Right lobe of liver (tissue), 6 donors: ENCODE results near the gene ADAR. TPM values are rescaled to one million over a fixed set of nuclear protein-coding genes. Genes with fewer than 3 reads are reported as not detected.
A peak's percentile ranks its signal among the peaks of the same experiment; 100 is the strongest.

ENCODE experiments used
- ATAC-seq, 4 donors: fragments of 200-7000 bp; cut with Tn5 transposase; one replicate each; pipeline ENCODE4 v1.9.1; 2020; ENCODE audit warnings: mild to moderate bottlenecking in 4 of 4, moderate library complexity in 4 of 4
- DNase-seq, 3 donors: peaks; one replicate each; pipeline ENCODE4 v3.0.0-alpha.2; 2020
- H3K27ac ChIP-seq, 3 donors: fragments of 200-600 bp; one replicate each; pipeline ENCODE4 v1.8.0; 2022
- H3K27me3 ChIP-seq, 2 donors: fragments of 200-600 bp; one replicate each; pipeline ENCODE4 v1.8.0; 2022
- H3K36me3 ChIP-seq, 4 donors: fragments of 200-600 bp; sonication (generic) in 1 of 4; one replicate each; pipeline versions ENCODE4 v1.5.1 to v1.8.0; 2017 to 2022; ENCODE audit warnings: control low read depth in 1 of 4
- H3K4me1 ChIP-seq, 4 donors: fragments of 200-600 bp; sonication (generic) in 1 of 4; one replicate each; pipeline versions ENCODE4 v1.5.1 to v1.8.0; 2017 to 2022; ENCODE audit warnings: control low read depth in 1 of 4
- H3K4me3 ChIP-seq, 3 donors: fragments of 200-600 bp; one replicate each; pipeline ENCODE4 v1.8.0; 2022
- H3K9me3 ChIP-seq, 4 donors: fragments of 200-600 bp; sonication (generic) in 1 of 4; one replicate each; pipeline versions ENCODE4 v1.5.1 to v1.8.0; 2017 to 2022; ENCODE audit warnings: control low read depth in 1 of 4
- POLR2A ChIP-seq: fragments of 450-650 bp; IDR thresholded peaks from one replicate; pipeline ENCODE4 v1.6.1; 2017; ENCODE audit warnings: antibody characterized with exemption, mild to moderate bottlenecking
- WGBS: methylation state at CpG from one replicate; pipeline ENCODE4 v1.1.6; 2018; ENCODE audit warnings: low coverage, low lambda C conversion rate; ENCODE audit not compliant: insufficient coverage; ENCODE audit errors: missing lambda C conversion rate; 5-methylcytosine and 5-hydroxymethylcytosine counted together
- intact Hi-C, 2 donors: fragments of 100-400 bp; cut with DNase I; formaldehyde crosslinking; loops; one replicate each; pipeline versions ENCODE4 v1.11.2 to v1.14.1; 2022
- total RNA-seq, 6 experiments: library from RNA; depleted of rRNA in 2 of 6; stranded (reverse); fragments of >200 nt in 2 of 6; fragmentation: NEBNext Ultra II Directional in 3 of 6; extraction: Animal tissue kit (Norgen Biotek cat#: 25700) in 3 of 6; gene quantifications; one replicate each; pipeline versions ENCODE4 v1.1.0 to v1.2.4, GENCODE V29; 2016 to 2023
- TF ChIP-seq, protein P1 (sequence below), 4 donors: fragments of 200-600 bp in 3 of 4; fragments of 450-650 bp in 1 of 4; IDR thresholded peaks; one replicate each; pipeline versions ENCODE4 v1.5.1 to v1.8.0; 2016 to 2022; ENCODE audit warnings: antibody characterized with exemption in 4 of 4, mild to moderate bottlenecking in 2 of 4
- donor health status: DM: no; HTN: yes; CAD: no.
- donor health status: DM: no; HTN: no; CAD: no.
- donor health status: DM: no; HTN: no; CAD: no.
- donor health status: DM: no; HTN: yes; CAD: no.
- donor health status: DM: no; HTN: yes; CAD: no.

Gene ADAR
- total RNA-seq, 6 experiments from 2014 or later, result 69.9 to 105 (median 78.7) TPM

DNA sequence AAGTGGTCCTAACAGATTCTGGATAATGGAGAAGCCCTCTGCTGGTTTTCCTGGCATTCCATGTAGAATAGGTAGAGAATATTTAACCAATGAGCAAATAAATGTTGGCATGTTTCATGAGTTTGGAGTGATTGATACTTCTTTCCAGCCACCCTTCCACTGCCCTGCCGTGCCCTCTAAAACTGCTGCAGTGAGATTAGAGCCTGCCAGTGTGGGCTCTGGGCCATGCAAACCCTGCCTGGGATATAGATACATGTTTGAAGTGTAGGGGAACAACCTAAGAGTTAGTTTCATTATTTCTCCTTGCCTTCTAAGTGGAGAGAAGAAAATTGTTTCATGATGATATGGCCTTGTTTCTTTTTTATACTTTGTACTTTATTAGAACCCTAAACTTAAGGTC, 60.0 kb downstream of the ADAR start:
- H3K36me3 ChIP-seq, result peaks cover 8 to 43% (median 28%) of the 10 kb centered on the region in 4 donors
- H3K9me3 ChIP-seq, result no peaks in the 10 kb centered on the region
- H3K27ac ChIP-seq, result peak overlapping the region; percentile 39 to 85 (median 62)
- no peak overlapping the region for H3K4me3 ChIP-seq
- DNase-seq (peak; percentile 78 to 92 (median 90)), ATAC-seq (peak; percentile 87 to 92 (median 90))
- no peaks in the 10 kb centered on the region for H3K27me3 ChIP-seq
- 0% methylated on average over 1 of the region's 1 CpG for WGBS
- peaks cover 0 to 38% (median 14%) of the 10 kb centered on the region in 4 donors for H3K4me1 ChIP-seq
- intact Hi-C loops, result loop anchor here in 1 of 2 donors (10.0 kb wide), 1 partner anchor 73 kb away; no protein-coding TSS in a partner anchor
- TF ChIP-seq, protein P1, sequence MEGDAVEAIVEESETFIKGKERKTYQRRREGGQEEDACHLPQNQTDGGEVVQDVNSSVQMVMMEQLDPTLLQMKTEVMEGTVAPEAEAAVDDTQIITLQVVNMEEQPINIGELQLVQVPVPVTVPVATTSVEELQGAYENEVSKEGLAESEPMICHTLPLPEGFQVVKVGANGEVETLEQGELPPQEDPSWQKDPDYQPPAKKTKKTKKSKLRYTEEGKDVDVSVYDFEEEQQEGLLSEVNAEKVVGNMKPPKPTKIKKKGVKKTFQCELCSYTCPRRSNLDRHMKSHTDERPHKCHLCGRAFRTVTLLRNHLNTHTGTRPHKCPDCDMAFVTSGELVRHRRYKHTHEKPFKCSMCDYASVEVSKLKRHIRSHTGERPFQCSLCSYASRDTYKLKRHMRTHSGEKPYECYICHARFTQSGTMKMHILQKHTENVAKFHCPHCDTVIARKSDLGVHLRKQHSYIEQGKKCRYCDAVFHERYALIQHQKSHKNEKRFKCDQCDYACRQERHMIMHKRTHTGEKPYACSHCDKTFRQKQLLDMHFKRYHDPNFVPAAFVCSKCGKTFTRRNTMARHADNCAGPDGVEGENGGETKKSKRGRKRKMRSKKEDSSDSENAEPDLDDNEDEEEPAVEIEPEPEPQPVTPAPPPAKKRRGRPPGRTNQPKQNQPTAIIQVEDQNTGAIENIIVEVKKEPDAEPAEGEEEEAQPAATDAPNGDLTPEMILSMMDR (IDR thresholded peaks at IDR 0.05), result no peak
- no peak for TF ChIP-seq POLR2A

DNA sequence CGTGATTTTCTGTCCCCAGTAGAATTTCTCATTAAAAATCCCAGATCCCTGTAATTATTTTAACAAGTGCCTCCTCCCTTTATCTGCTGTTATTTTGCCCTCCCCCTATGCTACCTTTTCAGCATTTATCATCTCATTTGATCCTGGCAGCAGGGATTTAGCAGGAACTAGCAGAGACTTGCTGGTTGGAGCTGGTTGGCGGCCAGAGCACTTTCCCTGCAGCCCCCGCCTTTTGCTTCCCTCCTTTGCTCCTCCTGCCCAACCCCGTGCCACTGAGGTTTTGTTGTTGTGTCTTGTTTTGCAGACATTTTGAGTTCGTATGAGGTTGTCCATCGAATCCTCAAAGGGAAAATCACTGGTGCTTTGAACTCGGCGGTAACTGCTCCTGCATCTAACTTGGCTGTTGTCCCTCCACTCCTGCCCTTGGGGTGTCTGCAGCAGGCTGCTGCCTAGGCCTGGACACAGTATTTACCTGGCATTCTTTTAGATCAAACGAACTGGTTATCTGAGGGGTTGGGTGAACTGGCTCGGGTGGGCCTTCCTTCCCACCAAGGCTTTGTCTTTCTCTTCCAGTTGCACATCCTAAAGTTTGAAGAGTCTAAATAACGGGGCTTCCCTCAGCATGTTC, 60.8 kb downstream of the ADAR start:
- H3K4me3 ChIP-seq, result no peak overlapping the region
- peaks cover 0 to 38% (median 14%) of the 10 kb centered on the region in 4 donors for H3K4me1 ChIP-seq
- H3K36me3 ChIP-seq, result peaks cover under 1 to 34% (median 20%) of the 10 kb centered on the region in 4 donors
- TF ChIP-seq, protein P1 (IDR thresholded peaks at IDR 0.05), result no peak
- intact Hi-C loops, result loop anchor here in 1 of 2 donors (10.0 kb wide), 1 partner anchor 72 kb away; no protein-coding TSS in a partner anchor
- DNase-seq, result no peak
- H3K27ac ChIP-seq, result peak overlapping the region; percentile 39 to 85 (median 62)
- ATAC-seq, result peak; percentile 16 to 55 (median 47)
- no peaks in the 10 kb centered on the region for H3K27me3 ChIP-seq
- WGBS, result 33% methylated on average over 9 of the region's 11 CpGs
- no peaks in the 10 kb centered on the region for H3K9me3 ChIP-seq

DNA sequence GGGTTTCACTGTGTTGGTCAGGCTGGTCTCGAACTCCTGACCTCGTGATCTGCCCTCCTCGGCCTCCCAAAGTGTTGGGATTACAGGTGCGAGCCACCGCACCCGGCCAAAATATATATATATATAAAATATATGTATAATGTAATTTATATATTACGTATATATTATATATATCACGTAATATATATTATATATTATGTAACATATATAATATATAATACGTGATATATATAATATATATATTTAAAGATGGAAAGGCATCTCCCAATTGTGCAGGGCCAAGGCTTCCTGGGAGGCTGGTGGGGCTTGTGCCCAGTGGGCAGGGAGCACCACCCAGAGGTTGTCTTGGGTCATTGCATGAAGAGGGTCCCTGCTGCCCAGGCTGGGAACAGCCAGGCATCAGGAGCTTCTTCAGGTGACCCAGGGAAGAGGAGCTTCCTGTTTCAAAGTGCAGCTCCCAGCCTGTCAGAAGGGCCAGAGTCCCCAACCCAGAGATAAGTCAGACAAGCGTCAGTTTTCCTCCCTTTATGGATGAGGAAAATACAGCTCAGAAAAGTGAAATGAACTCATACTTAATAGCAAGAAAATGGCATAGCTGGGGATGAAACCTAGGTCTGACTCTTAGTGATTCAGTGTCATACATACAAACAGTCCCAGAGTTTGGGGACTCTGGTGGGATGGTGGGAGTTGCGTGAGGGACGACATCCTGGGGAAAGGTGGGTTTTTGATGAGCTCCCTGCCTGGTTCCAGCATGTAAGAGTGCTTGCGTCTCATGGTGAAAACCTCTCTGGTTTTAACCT, 61.5 kb downstream of the ADAR start:
- no peak for TF ChIP-seq POLR2A
- TF ChIP-seq, protein P1 (IDR thresholded peaks at IDR 0.05), result peak; percentile 59 to 83 (median 76)
- peak; percentile 58 to 66 (median 61) for DNase-seq
- H3K36me3 ChIP-seq, result peaks cover 0 to 27% (median 15%) of the 10 kb centered on the region in 4 donors
- intact Hi-C loops, result loop anchor here in 1 of 2 donors (10.0 kb wide), 1 partner anchor 72 kb away; no protein-coding TSS in a partner anchor
- no peaks in the 10 kb centered on the region for H3K27me3 ChIP-seq
- peaks cover 0 to 38% (median 14%) of the 10 kb centered on the region in 4 donors for H3K4me1 ChIP-seq
- H3K27ac ChIP-seq, result peak overlapping the region in 2 of 3 donors; percentile 39 to 85
- no peaks in the 10 kb centered on the region for H3K9me3 ChIP-seq
- peak; percentile 70 to 77 (median 74) for ATAC-seq
- no peak overlapping the region for H3K4me3 ChIP-seq
- 64% methylated on average over 10 of the region's 13 CpGs for WGBS

DNA sequence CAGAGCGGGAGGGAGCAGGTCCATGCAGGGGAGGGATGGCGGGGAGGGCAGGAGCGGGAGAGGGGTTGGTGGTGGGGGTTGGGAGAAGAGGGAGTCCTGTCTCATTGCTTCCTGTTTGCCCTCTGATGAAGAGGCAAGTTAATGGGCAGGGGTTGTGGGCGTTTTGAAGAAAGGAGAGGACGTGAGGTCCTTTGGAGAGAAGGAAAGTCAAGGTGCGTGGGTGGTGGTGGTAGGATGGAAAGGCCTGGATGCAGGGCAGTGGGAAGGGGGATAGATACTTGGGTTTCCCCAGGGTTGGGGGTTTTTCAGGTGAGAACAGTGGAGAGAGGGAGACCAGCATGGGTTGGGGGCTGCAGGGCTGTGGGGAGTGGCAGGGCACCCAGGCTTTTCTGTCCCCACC, 66.8 kb downstream of the ADAR start:
- DNase-seq, result no peak
- intact Hi-C loops, result loop anchor here in 1 of 2 donors (10.0 kb wide), 1 partner anchor 66 kb away; no protein-coding TSS in a partner anchor
- Histone ChIP-seq H3K9me3 (no peaks in the 10 kb centered on the region), H3K36me3 (no peaks in the 10 kb centered on the region), H3K27ac (no peak overlapping the region), H3K4me1 (peaks cover 0 to 1% (median 0%) of the 10 kb centered on the region in 4 donors), H3K27me3 (no peaks in the 10 kb centered on the region), H3K4me3 (no peak overlapping the region)
- ATAC-seq, result no peak
- 72% methylated on average over 6 of the region's 6 CpGs for WGBS
- TF ChIP-seq, protein P1 (IDR thresholded peaks at IDR 0.05), result no peak
- TF ChIP-seq POLR2A, result no peak
